GM12801 (cell line): ENCODE results near the gene LMO7.
A peak's percentile ranks its signal among the peaks of the same experiment; 100 is the strongest.

ENCODE experiments used
- CTCF ChIP-seq: IDR thresholded peaks from one replicate; pipeline ENCODE4 v1.5.1; 2011; ENCODE audit warnings: control low read depth; ENCODE audit not compliant: insufficient read length; ENCODE audit errors: extremely low read depth

LMO7 gene

GRCh38 chr13:75869981-75870380, 233.9 kb downstream of the LMO7 start:
- TF ChIP-seq CTCF, result no peak

- TF ChIP-seq CTCF, result no peak
Observed at GRCh38 chr13:75870397-75870903, 234.3 kb downstream of the LMO7 start.

- TF ChIP-seq CTCF, result no peak
Observed at GRCh38 chr13:75871059-75871458, 234.9 kb downstream of the LMO7 start.

GRCh38 chr13:75872980-75873379, 236.8 kb downstream of the LMO7 start:
- TF ChIP-seq CTCF, result no peak

- no peak for TF ChIP-seq CTCF
Observed at GRCh38 chr13:75873494-75873893, 237.4 kb downstream of the LMO7 start.

- no peak for TF ChIP-seq CTCF
Observed at GRCh38 chr13:75875450-75875849, 239.3 kb downstream of the LMO7 start.

GRCh38 chr13:75876142-75877050, 240.3 kb downstream of the LMO7 start:
- peak; percentile 41 for TF ChIP-seq CTCF
